Fibroblast of mammary gland (primary cell): ENCODE results near the gene MRPS6.

Source experiments
- DNase-seq: peaks from one replicate; pipeline ENCODE4 v3.0.0-alpha.2; 2010; ENCODE audit warnings: low read depth
- H3K4me3 ChIP-seq: 2 replicates; pipeline ENCODE4 v1.5.1; 2011; ENCODE audit warnings: low read depth, mild to moderate bottlenecking, low read length, moderate library complexity; ENCODE audit not compliant: control insufficient read depth
- TF ChIP-seq, protein P1 (sequence below): conservative IDR thresholded peaks from 2 replicates; pipeline ENCODE4 v1.5.1; 2011; ENCODE audit warnings: low read depth, low read length, inconsistent platforms; ENCODE audit not compliant: control insufficient read depth, insufficient read depth

Gene MRPS6

DNA sequence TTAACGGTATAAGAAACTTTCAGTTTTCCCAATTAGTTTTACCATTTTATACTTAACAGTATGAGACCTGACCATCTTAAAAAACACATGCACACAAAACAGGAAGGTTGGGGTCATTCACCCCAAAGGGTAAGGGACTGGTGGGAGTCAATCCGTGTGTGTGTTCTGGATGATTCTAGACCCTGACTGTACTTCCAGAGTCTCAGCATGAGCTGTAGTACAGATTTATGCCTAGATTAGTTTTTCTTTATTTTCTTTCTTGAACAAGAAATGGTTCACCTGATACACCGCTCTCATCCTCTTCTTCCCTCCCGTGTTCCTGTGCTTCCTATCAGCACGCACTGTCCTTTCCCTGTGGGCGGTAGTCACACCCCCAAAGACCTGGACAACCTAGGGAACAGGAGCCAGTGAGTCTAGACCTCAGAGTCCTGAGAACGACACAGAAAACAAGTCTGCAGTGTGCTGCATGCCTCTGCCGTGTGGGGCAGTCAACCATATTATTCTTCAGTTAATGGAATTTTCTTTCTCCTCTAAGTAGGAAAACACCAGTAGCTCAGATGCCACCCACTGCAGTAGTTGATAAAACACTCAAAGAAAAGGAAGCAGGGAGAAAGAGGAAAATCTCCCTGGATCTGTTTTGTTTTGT is 38.9 kb upstream of the MRPS6 start:
- no peak for DNase-seq
- H3K4me3 ChIP-seq, result no peak overlapping the region
- TF ChIP-seq, protein P1, sequence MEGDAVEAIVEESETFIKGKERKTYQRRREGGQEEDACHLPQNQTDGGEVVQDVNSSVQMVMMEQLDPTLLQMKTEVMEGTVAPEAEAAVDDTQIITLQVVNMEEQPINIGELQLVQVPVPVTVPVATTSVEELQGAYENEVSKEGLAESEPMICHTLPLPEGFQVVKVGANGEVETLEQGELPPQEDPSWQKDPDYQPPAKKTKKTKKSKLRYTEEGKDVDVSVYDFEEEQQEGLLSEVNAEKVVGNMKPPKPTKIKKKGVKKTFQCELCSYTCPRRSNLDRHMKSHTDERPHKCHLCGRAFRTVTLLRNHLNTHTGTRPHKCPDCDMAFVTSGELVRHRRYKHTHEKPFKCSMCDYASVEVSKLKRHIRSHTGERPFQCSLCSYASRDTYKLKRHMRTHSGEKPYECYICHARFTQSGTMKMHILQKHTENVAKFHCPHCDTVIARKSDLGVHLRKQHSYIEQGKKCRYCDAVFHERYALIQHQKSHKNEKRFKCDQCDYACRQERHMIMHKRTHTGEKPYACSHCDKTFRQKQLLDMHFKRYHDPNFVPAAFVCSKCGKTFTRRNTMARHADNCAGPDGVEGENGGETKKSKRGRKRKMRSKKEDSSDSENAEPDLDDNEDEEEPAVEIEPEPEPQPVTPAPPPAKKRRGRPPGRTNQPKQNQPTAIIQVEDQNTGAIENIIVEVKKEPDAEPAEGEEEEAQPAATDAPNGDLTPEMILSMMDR, result peak; percentile 3

DNA sequence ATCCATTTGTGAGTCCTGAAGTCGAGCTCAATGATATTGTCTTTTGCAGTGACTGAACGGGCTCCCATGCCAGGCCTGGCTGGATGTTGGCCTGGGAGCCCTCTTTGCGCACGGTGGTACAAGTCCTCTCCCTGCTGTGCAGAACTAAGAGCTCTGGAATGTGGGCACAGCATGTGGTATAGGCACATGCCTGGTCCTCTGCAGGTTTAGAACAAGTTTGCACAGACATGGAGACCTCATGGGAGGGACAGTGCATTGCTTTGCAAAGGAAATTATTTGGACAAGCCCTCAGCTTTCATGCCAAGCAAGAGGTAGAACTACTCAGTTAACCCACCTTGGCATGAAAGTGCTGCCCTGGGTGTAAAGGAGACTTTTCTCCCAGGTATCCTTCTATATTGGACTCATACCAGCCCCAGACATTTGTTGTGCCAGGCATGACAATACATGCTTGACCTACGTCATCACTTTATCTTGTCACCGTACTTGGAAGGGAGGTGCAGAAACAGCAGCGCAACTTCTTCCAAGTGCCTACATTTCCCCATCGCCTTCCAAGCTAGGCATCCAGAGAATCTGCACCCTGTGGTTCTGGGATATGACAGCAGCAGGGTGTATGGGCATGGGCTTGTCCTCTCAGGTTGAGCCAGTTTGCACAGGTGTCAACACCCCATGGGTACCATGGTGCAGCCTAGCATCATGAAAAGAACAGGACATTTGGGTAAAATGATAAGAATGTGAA is 37.6 kb upstream of the MRPS6 start:
- H3K4me3 ChIP-seq, result no peak overlapping the region
- no peak for DNase-seq
- TF ChIP-seq, protein P1, result no peak

DNA sequence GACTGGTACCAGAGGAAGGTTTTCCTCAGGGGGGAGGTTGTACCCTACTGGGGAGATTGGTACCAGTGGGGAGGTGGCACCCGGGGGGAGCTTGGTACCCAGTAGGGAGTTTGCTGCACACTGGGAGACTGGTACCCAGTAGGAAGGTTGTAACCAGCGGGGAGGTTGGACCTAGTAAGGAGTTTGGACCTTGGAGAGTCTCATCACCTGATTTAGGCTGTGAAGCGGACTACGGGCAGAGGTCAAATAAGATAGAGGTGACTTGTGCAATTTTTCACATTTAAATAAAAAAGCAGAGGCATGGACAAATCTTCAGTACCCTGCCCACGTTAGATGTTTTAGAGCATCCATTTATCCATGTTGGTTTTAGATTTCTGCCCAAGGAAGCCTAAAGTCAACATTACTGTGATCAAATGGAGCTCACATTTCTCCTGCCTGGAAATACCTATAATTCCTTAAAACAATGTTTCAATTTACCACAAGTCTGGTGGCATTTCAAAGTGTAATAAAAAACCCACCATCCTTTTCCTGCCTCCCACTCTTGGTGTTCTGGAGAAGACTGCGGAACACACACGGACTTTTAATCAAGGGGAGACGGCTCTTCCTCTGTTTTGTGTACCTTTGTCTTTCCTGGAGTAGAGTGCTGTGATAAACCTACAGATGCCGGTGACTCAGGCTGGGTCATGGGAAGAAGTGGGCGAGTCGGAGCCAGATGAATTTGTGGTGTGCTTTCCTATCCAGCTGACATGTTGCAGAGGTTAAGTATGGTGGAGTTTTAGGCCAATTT is 36.2 kb upstream of the MRPS6 start:
- peak; percentile 74 for DNase-seq
- H3K4me3 ChIP-seq, result no peak overlapping the region
- TF ChIP-seq, protein P1, result no peak

DNA sequence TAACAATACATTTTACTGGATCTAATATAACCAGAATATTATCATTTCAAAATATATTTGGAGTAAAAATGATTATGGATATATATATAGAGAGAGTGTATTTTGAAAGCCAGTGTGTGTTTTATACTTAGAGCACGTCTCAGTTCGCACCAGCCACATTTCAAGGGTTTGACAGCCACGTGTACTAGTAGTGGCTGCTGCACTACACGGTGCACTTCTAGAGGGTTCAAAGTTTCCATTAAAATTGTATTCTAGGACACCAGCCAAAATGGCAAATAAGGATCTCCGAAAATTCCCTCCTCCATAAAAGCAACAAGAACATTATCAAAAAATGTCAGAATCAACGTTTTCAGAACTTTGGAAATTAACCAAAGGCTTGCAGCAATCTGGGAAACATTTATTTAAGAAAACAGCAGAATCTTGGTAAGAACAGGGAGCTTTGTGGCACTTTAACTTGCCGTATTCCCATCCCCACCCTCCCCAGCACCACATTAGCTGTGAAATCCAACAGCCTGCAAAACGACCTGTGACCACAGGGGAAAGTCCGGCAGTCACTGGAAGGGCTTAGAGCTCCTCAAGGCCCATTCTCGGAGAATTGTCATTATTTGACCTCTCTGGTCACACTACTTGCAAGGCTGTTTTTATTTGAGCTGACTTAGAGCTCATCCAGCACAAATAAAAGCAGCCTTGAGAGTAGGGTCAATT is 33.5 kb upstream of the MRPS6 start:
- DNase-seq, result no peak
- TF ChIP-seq, protein P1, result no peak

DNA sequence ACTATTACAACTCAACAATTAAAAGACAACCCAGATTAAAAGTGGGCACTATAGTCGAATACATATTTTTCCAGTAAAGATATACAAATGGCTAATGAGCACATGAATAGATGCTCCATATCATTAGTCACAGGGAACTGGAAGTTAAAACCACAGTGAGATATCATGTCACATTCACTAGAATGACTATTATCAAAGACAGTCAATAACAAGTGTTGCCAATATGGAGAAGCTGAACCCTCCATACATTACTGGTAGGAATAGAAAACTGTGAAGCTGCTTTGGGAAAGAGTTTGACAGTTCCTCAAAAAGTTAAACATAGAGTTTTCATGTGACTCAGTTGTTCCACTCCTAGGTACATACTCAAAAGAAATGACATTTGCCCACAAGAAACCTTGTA is 30.6 kb upstream of the MRPS6 start:
- no peak overlapping the region for H3K4me3 ChIP-seq
- no peak for DNase-seq
- TF ChIP-seq, protein P1, result no peak

More for the DNA sequence above, 33.5 kb upstream of the MRPS6 start:
- H3K4me3 ChIP-seq, result no peak overlapping the region

DNA sequence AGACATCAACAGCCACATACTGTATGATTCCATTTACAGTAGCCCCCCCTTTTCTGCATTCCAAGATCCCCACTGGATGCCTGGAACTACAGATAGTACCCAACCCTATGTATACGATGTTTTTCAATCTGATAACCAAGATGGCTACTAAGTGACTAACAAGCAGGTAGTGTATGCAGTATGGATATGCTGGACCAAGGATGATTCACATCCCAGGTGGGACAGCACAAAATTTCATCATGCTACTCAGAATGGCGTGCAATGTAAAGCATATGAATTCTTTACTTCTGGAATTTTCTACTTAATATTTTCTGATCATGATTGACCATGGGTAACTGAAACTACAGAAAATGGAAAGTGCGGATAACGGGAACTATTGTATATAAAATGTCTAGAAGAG is 30.0 kb upstream of the MRPS6 start:
- TF ChIP-seq, protein P1, result no peak

More for the DNA sequence above, 30.0 kb upstream of the MRPS6 start:
- H3K4me3 ChIP-seq, result no peak overlapping the region
- no peak for DNase-seq
